Activated CD4-positive, CD25-positive, alpha-beta regulatory T cell (primary cell): ENCODE results near the gene DEPDC4.

Experiments used
- DNase-seq, 4 experiments: peaks; one replicate each; lab custom pipeline; 2025; lab: John Stamatoyannopoulos, UW

The DEPDC4 gene

GRCh38 chr12:100214518-100214917 is 52.4 kb downstream of the DEPDC4 start:
- no peak for DNase-seq

- DNase-seq: no peak
Measured at GRCh38 chr12:100213016-100213891, 53.6 kb downstream of the DEPDC4 start.

GRCh38 chr12:100211698-100212097 is 55.2 kb downstream of the DEPDC4 start:
- no peak for DNase-seq

GRCh38 chr12:100208834-100209233 is 58.0 kb downstream of the DEPDC4 start:
- no peak for DNase-seq

- DNase-seq: no peak
Measured at GRCh38 chr12:100207311-100207710, 59.6 kb downstream of the DEPDC4 start.

GRCh38 chr12:100201604-100202423 is 65.1 kb downstream of the DEPDC4 start:
- DNase-seq: no peak

- peak; percentile 84 to 93 (median 90) for DNase-seq
Measured at GRCh38 chr12:100200463-100201181, 66.3 kb downstream of the DEPDC4 start, which contains the start of gene ACTR6. ACTR6 (plus strand) TSS chr12:100200815; CDS start chr12:100200852, 37 bp downstream.

GRCh38 chr12:100199347-100200149 is 67.3 kb downstream of the DEPDC4 start:
- DNase-seq: peak; percentile 35 to 58 (median 44)

- DNase-seq: no peak
Measured at GRCh38 chr12:100199023-100199346, 67.9 kb downstream of the DEPDC4 start.

GRCh38 chr12:100197486-100197885 is 69.4 kb downstream of the DEPDC4 start:
- no peak for DNase-seq

- no peak for DNase-seq
Measured at GRCh38 chr12:100193085-100193484, 73.8 kb downstream of the DEPDC4 start.
